KOPT-K1 (cell line): Measurements from ENCODE around the gene CFAP221.

Source experiments
- H3K27ac ChIP-seq: fragments of 200-600 bp; sonication (generic); 2 replicates; pipeline ENCODE4 v1.5.1; 2016; ENCODE audit warnings: antibody characterized with exemption, mild to moderate bottlenecking, low read depth, low read length; ENCODE audit not compliant: poor library complexity, severe bottlenecking
- H3K36me3 ChIP-seq: fragments of 200-600 bp; sonication (generic); 2 replicates; pipeline ENCODE4 v1.5.1; 2017; ENCODE audit warnings: antibody characterized with exemption, mild to moderate bottlenecking, low read length, moderate library complexity; ENCODE audit not compliant: insufficient read depth
- H3K9me3 ChIP-seq: fragments of 200-600 bp; sonication (generic); 2 replicates; pipeline ENCODE4 v1.5.1; 2017; ENCODE audit warnings: antibody characterized with exemption, low read length, mild to moderate bottlenecking; ENCODE audit not compliant: insufficient read depth, poor library complexity, severe bottlenecking

Gene CFAP221

DNA sequence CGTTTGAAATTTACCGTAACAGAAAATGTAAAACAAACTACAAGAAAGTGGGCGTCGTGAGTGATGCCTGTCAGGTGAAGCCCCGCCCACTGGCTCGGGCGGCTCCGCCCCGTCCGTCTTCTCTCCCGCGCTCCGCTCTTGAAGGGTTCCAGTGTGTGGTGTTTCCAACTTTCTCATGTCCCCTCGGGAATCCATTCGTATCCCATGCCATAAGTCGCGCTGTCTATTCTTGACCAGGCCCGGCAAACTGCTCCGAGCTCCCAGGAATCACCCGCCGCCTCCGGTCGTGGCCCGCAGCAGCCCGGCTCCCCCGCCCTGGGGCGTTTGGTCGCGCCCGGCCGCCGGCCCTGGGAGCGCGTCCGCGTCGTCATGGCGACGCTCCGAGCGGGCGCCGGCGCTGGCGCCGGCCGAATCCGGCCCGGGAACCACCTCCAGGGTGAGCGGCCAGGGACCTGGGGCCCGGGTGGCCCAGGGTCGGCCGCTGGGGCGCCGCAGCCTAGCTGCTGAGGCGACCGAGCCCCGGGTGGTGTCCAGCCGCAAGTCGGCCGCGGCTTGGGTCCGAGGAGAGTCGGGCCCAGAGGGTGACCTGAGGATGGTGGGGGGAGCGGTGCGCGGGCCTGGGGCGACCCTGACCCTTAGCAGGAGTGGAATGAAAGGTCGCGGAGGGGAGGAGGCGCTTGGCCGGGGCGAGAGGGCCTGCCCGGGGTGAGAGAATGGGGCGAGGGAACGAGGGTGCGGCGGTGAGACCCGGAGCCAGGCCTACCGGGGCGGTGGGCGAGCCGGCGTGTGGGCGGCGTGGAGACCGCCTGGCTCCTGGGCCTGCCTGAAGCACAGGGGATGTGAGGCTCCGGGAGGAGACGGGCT lies at the start of gene CFAP221:
Gene CFAP221 (plus strand): TSS at position 375 of the 864 bp plus-strand sequence. CDS start 1,683 bp downstream, outside the sequence.
- Histone ChIP-seq H3K9me3 (no peaks in the 10 kb centered on the region), H3K36me3 (no peaks in the 10 kb centered on the region), H3K27ac (no peak within 1 kb of the TSS)

DNA sequence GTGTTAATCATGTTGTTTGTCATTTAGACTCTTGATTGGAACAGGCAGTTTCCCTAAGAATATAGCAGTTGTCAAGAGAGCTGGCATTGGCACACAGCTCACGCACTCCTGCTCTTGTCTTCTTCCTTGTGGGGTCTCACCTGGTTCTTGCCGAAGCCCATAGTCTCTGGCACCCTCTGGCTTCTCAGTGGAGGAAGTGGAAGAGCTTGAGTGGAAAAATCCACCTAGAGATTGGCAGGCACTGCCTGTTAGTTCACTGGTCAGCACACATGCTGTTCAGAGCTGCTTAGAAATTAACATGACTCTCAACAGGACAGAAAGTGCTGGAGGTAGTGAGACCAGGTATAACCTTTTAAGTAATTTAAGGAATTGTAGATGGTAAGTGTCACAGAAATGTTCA lies 48.3 kb upstream of the CFAP221 start:
- no peak overlapping the region for H3K27ac ChIP-seq
- H3K9me3 ChIP-seq: peaks cover 16% of the 10 kb centered on the region
- no peaks in the 10 kb centered on the region for H3K36me3 ChIP-seq

DNA sequence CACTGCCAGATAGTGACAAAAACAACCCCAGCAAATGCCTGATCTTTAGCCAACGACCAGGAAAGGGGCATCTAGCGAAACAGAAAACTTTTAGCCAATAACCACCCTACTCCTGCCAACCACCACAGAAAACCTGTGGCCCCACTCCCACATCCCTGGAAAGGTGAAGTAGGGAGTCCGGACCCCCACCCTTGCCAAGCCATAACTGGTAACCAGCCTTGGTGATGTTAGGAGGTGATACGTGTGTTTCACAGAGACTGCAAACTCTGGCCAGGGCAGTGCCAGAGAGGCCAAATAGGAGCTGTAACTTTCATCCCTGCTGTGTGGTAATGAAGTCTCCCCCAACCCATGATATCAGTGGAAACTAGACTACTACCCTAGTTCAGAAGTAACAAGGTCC lies 47.6 kb upstream of the CFAP221 start:
- Histone ChIP-seq H3K36me3 (no peaks in the 10 kb centered on the region), H3K9me3 (peaks cover 19% of the 10 kb centered on the region), H3K27ac (no peak overlapping the region)

DNA sequence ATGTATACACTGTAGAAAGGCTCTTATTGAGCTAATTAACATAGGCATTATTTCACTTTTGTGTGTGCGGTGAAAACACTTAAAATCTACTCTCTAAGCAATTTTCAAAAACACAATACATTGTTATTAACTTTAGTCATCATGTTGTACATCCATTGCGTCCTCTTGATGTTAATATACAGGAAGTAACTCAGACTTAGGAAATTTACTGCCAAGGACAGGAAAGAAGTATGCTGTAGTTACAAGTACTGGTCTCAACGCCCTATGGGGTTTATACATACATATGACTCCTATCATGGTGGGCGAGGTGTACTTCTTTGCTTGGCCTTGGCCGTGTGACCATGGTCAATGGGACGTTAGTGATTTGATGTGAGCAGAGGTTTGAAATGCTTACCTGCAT lies 35.5 kb upstream of the CFAP221 start:
- H3K9me3 ChIP-seq: no peaks in the 10 kb centered on the region
- no peak overlapping the region for H3K27ac ChIP-seq
- no peaks in the 10 kb centered on the region for H3K36me3 ChIP-seq

DNA sequence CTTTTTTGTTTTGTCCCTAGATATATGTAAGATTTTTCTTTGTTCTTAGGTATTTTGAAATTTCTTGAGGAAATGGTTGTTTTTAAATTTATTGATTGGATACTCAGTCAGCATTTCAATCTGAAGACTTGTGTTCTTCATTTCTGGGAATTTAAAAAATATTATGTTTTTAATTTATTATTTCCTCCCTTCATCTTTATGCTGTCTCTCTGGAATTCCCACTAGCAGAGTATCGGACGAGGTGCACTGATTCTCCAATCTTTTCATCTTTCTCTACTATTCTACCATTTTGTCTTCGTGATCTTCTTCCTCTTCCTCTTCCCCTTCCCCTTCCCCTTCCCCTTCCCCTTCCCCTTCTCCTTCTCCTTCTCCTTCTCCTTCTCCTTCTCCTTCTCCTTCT lies 32.3 kb upstream of the CFAP221 start:
- Histone ChIP-seq H3K36me3 (no peaks in the 10 kb centered on the region), H3K9me3 (no peaks in the 10 kb centered on the region), H3K27ac (no peak overlapping the region)

DNA sequence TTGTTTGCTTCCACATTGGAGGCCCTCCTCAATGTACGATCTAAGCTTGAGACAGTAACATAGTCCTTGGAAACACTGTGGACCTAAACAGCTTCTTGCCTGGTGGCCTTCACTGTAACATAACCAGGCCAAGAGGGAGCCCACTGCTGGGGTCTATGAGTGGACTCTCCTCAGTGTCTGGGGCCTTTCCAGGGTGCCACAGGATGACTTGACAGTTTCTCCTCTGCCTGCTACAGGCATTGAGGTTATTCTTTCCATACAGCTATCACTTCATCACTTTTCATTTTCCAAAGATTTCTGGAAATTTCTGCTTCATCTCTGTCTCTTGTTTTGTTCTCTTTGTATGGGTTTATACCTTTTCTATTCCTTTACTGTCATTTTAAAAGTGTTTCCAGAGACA lies 31.3 kb upstream of the CFAP221 start:
- Histone ChIP-seq H3K27ac (no peak overlapping the region), H3K36me3 (no peaks in the 10 kb centered on the region), H3K9me3 (no peaks in the 10 kb centered on the region)

DNA sequence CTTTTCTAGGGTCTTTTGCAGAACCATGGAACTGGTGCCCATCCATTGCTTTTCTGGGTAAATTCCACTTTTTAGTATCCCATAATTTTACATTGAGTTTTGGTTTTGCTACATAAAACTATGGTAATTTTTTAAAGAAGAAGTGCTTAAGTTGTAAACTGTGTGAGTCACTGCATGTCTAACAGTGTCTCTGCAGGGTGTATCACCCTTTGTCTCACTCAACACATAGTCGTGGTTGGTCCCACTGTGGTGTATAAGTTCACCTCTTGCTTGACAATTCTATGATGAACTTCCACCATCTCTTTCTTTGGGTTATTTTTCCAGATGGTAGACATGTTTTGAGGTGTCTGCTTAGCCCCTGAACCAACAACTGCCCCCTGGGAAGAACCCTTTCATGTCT lies 30.4 kb upstream of the CFAP221 start:
- Histone ChIP-seq H3K36me3 (no peaks in the 10 kb centered on the region), H3K27ac (no peak overlapping the region), H3K9me3 (no peaks in the 10 kb centered on the region)

DNA sequence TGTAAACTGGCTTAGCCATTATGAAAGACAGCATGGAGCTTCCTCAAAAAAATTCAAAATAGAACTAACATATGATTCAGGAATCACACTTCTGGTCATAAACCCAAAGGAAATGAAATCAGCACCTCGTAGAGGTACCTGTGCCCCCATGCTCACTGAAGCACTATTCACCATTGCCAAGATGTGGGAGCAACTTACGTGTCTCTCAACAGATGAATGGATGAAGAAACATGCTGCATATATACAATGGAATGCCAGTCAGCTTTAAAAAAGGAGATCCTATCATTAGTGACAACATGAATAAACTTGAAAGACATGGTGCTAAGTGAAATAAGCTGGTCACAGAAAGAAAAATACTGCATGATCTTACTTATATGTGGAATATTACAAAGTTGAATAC lies 28.1 kb upstream of the CFAP221 start:
- no peaks in the 10 kb centered on the region for H3K9me3 ChIP-seq
- H3K36me3 ChIP-seq: no peaks in the 10 kb centered on the region
- no peak overlapping the region for H3K27ac ChIP-seq

DNA sequence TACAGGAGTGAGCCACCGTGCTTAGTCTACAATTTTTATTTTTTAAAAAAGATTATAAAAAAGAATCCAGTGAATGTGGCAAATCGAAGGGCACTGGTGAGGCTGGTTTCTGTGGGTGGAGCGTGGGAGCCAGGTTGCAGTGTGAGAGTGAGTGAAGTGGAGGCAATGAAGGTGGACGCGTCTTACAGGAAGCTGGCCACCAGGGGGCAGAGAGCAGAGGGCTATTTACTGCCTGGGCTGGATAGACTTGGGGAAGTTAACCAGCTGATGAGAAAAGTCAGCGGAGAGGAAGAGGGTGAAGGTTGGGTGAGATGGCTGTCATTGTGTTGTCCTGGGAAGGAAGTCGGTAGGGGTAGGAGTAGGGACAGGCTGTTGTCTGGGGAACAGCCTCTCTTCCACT lies 26.8 kb upstream of the CFAP221 start:
- Histone ChIP-seq H3K9me3 (no peaks in the 10 kb centered on the region), H3K27ac (no peak overlapping the region), H3K36me3 (no peaks in the 10 kb centered on the region)

DNA sequence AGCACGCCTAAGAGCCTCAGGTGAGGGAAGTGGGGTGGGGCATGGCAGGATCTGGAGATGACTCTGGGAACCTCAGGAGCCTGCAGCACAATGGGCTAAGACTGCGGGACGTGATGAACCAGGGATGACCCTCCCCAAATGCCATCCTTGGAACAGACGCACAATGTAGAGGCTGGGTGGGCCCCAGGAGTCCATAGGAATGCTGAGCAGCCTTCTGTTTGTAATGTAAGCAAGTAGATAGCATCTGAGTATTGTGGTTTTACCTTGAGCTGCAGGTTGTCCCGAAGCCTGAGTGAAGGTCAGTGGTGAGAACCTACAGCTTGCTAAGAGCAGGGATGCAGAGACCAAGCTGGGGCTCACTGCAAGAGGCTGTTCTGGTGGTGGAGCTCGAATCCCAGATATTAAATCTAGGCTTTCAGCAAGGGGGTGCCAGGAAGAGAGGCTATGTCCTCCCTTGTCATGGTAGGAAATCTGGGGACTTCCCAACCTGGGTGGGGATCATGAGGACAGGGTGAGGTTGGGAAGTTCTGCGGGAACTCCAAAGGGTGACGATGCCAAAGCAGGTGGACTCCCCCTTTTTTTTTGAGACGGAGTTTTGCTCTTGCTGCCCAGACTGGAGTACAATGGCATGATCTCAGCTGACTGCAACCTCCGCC lies 25.7 kb upstream of the CFAP221 start:
- H3K27ac ChIP-seq: no peak overlapping the region
- H3K9me3 ChIP-seq: no peaks in the 10 kb centered on the region
- no peaks in the 10 kb centered on the region for H3K36me3 ChIP-seq

DNA sequence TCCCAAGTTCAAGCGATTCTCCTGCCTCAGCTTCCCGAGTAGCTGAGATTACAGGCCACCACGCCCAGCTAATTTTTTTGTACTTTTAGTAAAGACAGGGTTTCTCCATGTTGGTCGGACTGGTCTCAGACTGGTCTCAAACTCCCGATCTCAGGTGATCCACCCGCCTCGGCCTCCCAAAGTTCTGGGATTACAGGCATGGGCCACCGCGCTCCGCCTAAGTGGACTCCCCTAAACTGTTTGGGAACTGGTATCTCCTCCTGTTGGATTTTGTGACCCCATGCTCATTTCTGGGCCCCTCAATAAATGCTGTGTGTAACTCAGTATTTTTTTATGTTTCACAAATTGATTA lies 25.2 kb upstream of the CFAP221 start:
- Histone ChIP-seq H3K9me3 (no peaks in the 10 kb centered on the region), H3K27ac (no peak overlapping the region)

DNA sequence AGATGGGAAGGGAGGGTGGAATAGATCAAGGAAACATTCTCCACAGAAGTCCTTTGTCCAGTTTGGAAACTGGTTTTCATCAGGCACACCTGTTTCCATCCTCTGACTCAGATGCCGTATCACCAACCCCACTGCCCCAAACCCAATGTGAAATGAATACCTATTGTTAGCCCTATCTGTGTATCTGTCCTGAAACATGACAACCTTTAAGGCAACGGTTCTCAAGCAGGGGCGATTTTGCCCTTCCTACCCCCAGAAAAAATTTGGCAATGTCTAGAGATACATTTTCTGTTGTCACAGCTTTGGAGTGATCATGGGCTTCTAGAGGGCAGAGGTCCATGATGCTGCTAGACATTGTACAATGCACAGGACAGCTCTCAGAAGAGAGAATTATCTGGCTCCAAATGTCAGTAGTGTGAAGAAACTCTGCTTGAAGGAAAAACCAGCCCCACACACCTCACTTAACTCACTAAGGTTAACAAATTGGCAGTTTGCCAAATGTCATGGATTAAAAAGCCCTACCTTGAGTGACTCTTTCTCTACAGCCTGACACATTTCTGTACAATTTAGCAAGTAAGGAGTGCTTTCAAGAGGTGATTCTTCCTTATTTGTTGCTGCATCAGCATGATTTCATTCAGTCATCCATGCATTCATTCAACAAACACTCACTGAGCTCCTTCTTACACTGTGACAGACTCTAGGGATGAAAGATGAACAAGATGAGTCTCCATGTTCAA lies 23.4 kb upstream of the CFAP221 start:
- no peak overlapping the region for H3K27ac ChIP-seq
- H3K36me3 ChIP-seq: no peaks in the 10 kb centered on the region
- no peaks in the 10 kb centered on the region for H3K9me3 ChIP-seq

More for the DNA sequence above, 25.2 kb upstream of the CFAP221 start:
- H3K36me3 ChIP-seq: no peaks in the 10 kb centered on the region

DNA sequence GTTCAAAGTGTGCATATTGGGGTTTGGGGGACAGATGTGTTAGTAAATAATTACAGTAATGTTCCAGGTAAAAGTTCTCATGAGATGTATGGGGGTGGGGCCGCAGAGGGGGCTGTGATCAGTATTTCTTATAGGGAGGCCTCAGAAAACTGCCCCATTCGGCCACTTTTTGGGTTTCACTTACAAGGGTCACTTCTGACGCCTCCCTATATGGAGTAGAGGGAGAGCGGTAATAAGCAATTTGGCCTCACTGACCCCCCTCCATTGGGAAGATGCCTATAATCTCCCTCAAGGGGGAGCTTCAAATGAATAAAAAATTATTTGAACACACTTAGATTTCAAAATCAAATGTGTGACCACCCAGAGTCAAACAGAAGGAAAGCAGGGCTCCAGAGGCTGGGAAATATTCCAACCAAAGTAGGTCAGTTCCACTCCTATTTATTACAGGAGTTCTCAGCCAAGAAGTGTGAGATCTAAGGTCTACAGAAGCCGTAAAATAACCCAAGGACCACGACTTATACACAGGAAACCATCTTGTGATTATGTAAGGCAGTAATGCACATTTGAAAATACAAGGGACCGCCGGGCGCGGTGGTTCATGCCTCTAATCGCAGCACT lies 22.7 kb upstream of the CFAP221 start:
- H3K27ac ChIP-seq: no peak overlapping the region
- no peaks in the 10 kb centered on the region for H3K9me3 ChIP-seq
- H3K36me3 ChIP-seq: no peaks in the 10 kb centered on the region

DNA sequence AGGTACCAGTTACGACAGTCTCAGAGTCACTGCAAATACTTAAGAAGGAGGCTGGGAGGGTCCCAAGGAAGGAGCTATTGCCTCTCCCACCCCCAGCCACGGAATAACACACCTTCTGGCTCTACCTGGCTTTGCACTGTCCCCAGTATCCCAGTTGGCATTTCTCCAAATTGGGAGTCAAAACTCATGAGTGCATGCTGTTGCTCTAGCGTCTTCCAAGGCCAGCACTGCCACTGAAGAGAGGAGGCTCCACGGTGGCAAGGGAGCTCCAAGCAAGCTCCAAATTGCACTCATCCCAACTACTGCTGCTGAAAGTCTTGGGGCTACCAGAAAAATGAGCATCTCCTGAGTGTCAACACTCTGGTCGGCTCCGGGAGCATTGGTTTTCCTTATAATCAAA lies 21.6 kb upstream of the CFAP221 start:
- no peaks in the 10 kb centered on the region for H3K9me3 ChIP-seq
- no peak overlapping the region for H3K27ac ChIP-seq
- no peaks in the 10 kb centered on the region for H3K36me3 ChIP-seq

DNA sequence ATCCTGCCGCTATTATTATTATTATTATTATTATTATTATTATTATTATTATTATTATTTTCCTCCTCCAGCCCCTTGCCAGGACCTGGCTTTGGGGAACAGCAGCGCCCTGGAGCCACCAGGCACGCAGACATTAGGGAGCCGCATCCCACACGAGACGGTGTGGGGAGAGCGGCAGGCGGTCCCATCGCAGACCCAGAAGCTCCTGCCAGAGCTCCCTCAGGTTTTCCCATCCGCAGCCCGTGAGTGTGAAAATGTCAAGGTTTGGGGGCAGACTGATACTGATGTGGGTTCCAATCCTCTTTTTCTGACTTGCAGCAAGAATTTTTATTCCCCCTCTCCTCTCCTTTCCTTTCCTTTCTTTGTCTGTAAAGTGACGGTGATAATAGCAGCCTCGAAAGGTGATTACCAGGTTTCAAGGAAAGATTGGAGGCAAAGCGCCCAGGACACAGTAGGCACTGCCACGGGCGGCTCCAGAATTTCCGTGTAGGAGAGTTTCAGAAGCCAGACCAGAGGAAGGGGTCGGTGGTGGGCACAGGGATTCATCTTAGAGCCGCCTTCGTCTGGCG lies 20.8 kb upstream of the CFAP221 start:
- no peaks in the 10 kb centered on the region for H3K9me3 ChIP-seq
- no peaks in the 10 kb centered on the region for H3K36me3 ChIP-seq
- H3K27ac ChIP-seq: no peak overlapping the region
